Stimulated activated CD4-positive, alpha-beta T cell treated with anti-CD3 and anti-CD28 coated beads, Interleukin-1b, Interleukin-23, amount 100 ng/mL, for 48 hours (primary cell): ENCODE results near the gene KHNYN.

Source experiments
- DNase-seq: peaks from one replicate; pipeline ENCODE4 v3.0.0-alpha.2; 2020

KHNYN gene

GRCh38 chr14:24425704-24426103, 4.0 kb upstream of the KHNYN start:
- no peak for DNase-seq

DNA sequence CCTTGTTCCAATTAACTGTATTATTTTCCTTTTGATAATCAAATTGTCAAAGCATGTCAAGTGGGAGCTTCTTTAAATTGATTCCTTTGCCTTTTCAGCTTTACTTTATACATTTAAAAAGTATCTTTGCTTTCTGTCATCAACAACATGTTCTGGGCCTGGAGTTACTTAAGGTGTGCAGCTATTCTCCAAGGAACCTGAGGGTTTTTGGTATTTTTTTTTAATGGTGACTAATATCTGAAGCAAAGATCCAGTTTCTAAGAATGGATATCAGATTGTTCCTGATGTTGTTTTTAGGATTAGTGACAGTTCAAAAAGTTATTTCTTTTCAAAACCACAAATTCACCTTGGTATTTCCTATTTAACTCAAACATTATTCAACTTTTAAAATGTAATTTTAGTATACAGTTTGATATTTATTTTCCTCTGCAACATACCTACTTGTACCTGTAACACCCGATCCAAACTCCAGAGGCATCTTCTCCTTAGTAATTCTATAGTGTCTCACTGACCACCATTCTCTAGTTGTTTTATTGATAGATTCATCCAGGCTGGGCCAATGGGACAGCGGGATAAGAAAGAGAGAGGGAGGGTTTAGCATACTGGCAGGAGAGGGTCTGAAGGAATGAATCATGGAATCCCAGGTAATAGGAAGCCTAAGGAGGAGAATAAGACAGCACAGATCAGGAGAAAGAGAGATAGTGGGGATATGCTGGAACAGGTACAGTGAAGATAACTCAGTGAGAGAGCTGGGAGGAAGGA, 3.4 kb upstream of the KHNYN start:
- DNase-seq, result no peak

- DNase-seq, result no peak
Measured at GRCh38 chr14:24426912-24427536, 2.7 kb upstream of the KHNYN start.

- DNase-seq, result no peak
Measured at GRCh38 chr14:24427537-24428508, 1.9 kb upstream of the KHNYN start.

DNA sequence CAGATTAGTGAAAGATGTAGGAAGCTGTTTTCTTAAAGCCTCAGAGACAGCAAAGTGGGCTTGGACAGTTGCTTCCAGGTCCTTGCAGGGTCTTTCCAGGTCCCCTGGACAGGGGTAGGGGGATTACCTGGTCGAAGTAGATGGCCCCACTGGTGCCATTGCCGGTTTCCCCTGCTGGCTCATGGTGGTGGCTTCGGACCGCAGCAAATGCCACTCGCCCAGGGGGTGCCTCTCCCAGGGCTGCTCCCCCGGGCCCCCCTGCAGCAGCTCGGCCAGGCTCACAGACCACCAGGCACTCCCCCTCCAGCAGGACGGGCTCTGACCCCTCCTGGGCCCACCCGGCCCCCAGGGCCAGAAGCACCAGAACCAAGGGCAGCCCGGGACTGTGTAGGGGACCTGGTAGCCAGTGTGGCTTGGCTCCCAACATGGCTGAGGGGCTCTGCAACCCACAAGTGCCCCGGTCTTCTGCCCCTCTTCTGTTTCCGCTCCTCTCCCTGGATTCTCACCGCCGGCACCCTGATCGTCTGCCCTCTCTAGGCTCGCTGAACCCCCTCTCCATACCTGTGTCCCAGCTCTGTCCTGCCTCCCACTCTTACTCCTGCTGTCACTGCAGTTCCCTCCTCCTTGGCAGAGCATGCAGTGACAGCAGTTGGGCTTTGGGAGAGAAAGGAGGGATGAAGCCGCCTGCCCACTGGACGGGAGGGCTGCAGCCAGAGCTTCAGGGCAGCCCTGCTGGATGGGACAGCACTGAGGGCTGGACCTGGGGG, 943 bp upstream of the KHNYN start:
- no peak for DNase-seq

DNA sequence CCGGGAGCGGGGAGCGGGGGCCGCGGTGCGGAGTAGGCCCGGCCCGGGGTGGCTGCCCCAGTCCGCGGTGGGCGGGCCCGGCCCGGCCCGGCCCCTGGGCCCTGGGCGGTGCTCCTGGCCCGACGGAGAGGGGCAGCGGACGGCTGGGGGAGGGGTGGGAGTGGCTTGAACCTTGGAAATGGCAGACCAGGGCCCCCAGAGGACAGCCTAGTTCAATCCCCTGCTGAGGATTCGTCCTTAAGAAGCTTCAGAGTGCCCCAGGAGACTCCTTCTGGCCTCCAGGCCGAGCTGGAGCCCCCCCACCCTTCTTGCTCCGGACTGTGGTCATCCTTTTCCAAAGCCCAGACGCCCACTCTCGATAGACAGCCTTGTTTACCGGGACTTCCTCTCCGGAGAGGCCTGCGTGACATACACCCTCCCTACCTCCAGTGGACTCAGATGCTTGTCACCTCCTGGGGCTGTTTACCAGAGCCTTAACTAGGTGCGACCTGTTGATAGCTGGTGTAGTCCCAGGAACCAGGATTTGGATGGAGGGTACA, 458 bp downstream of the KHNYN start:
- peak; percentile 59 for DNase-seq

- DNase-seq, result peak; percentile 79
Measured at GRCh38 chr14:24430682-24431568, 1.2 kb downstream of the KHNYN start.

DNA sequence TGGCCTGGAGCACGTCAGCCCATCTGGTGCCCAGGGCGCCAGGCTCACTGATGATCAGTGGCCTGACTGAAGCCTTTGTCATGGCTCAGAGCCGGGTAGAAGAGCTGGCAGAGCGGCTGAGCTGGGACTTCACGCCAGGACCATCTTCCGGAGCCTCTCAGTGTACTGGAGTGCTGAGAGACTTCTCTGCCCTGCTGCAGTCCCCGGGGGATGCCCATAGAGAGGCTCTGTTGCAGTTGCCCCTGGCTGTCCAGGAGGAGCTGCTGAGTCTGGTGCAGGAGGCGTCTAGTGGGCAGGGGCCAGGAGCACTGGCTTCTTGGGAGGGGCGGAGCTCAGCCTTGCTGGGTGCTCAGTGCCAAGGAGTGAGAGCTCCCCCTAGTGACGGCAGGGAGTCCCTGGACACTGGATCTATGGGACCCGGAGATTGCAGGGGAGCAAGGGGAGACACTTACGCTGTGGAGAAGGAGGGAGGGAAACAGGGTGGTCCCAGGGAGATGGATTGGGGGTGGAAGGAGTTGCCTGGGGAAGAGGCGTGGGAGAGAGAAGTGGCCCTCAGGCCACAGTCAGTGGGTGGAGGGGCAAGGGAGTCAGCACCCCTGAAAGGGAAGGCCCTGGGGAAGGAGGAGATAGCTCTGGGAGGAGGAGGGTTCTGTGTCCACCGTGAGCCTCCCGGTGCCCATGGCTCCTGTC, 2.0 kb downstream of the KHNYN start:
- peak; percentile 91 for DNase-seq

DNA sequence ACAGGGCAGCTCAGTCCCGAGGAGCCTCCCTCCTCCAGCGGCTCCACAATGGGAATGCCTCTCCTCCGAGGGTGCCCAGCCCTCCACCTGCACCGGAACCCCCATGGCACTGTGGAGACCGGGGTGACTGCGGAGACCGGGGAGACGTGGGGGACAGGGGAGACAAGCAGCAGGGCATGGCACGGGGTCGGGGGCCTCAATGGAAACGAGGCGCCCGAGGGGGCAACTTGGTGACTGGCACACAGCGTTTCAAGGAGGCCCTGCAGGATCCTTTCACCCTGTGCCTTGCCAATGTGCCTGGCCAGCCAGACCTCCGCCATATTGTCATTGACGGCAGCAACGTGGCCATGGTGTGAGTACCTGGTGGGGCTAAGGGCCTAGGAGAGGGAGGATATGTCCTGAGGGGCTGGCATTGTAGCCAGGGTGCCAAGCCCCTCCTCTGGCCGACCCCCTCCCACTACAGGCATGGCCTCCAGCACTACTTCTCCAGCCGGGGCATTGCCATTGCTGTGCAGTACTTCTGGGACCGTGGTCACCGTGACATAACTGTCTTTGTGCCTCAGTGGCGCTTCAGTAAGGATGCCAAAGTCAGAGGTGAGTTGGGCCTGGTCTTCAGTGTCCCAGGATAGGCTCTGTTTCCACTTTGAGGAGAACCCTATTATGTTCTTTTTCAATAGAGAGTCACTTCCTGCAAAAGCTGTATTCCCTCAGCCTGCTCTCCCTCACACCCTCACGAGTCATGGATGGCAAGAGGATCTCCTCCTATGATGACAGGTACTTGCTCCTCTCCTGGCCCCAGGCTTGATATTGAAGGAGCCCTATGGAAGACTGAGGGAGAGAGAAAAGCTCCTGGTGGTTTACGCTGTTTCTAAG, 2.7 kb downstream of the KHNYN start:
- DNase-seq, result no peak

DNA sequence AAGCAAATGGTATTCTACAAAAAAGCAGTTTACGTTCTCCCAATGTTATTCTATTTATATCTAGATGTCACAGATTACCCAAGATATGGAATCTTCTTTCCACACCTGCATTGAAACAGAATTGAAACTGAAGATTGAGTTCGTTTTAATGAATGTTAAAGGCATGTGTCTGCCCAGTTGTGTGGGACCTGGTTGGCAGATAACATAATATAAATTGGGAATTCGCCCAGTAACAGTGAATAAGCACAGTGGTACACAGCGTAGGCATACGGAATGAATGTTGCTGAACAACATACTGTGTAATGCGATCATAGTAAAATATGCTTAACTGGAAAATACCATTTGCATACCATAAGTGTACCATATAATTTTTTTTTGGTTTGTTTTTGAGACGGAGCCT, 4.3 kb downstream of the KHNYN start:
- no peak for DNase-seq

- no peak for DNase-seq
Measured at GRCh38 chr14:24434676-24435075, 4.9 kb downstream of the KHNYN start.

DNA sequence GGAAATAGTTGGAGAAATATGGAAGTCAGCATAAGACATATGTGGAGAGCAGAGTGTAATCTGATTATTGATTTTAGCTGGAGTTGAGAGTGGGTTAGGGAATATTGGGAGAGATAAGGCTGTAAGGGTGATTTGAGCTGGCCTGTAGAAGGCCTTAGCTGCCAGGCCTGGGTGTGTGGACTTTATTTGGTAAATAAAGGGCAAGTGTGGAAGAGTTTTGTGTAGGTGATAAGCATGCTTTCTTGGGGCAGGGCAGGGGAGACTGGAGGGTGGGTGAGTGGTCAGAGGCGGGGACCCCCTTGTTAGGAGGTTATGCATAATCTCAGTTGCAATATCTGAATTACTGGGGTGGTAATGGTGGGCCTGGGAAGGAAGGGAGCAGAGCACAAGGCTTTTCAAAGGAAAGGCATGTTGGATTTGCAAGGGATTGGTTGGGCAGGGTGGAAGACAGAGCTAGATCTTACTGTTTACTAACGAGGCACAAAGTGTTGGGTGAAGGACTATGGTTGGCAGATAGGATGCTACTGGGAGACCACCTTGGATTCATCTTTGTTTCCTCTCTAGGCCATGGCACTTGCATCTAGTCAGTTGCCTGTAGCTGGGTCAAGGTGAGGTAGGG, 5.5 kb downstream of the KHNYN start:
- DNase-seq, result no peak

DNA sequence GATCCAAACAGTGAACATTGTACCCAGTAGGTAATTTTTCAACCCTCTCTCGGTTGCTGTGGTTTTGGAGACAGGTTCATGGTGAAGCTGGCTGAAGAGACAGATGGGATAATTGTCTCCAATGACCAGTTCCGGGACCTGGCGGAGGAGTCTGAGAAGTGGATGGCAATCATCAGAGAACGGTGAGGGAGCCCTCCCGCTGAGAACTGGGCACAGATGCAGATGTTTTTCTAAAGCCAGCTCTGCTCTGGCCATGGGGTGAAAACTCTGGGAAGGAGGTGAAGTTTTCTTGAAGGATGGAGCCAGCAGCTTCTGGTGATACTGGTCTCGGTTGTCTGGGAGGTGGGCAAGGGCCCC, 6.2 kb downstream of the KHNYN start:
- no peak for DNase-seq

GRCh38 chr14:24436355-24437019, 6.7 kb downstream of the KHNYN start:
- DNase-seq, result peak; percentile 25

DNA sequence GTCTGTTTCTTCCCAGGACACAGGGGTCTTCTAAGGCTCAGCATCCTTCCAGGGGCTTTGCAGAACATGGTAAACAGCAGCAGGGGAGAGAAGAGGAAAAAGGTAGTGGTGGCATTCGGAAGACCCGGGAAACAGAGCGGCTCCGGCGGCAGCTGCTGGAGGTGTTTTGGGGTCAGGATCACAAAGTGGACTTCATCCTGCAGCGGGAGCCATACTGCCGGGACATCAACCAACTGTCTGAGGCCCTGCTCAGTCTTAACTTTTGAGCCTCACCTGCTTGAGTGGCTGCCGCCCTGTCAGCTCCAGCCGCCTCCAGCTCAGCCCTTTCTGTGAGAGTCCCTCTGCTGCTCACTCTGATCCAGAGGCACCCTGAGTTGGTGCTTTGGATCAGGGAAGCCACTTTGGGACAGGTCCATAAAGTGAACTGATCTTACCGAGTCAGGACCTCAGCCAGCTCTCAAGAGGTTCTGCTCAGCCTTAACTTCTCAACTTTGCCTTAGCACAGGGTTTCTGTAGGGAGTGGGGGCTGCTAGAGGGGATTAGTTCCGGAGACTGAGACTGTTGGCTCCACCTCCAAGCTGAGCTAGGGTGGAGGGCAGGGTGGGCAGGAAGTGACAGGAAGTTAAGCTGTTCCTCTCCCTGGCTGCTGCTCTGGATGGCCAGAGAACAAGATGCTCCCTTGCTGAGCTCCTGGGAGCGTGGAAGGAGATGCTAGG, 7.4 kb downstream of the KHNYN start:
- DNase-seq, result no peak

GRCh38 chr14:24437736-24438067, 7.9 kb downstream of the KHNYN start:
- DNase-seq, result no peak

DNA sequence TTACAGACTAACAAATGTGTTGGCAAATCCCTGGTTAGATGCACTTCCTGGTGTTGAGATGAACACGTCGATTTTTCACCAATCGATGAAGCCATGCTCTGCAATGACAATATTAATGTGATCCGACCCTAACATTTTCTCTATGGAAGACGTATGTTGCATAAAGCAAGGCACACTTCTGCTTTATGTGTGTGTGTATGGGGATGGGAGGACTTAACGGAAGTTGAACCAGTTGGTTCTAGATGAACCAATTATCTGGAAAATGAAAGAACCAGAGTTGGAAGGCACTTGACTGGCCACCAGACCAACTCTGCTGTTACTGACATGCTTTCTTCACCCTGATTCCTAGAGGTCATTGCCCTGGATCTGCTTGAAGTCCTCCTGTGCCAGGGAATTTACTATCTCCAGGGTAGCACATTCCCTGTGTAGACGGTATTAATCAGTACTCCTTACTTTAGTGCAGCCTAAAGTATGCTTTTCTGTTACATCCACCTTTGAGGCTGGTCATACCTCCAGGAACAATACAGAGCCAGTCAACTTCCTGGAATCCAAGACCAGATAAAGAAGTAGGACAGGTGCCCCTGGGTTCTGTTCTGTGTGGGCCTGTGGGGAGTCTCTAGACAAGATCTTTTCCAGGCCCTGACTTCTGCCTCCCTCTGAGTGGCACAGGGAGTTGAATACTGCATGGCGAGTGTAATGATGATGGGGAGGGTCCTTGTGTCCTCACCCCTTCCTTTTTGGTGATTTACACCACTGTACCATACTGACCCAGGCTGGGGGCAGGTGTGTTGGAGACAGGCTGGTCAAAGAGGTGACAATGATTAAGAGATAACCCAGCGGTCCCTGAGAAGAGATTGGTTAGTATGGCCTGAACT, 8.7 kb downstream of the KHNYN start:
- DNase-seq, result no peak
